GM12892 (cell line): Measurements from ENCODE around the gene PRLR.

Experiments
- POLR2A ChIP-seq: IDR thresholded peaks from 2 replicates; pipeline ENCODE4 v1.6.1; 2011; ENCODE audit warnings: low read depth, low read length, control low read depth
- POLR2AphosphoS5 ChIP-seq: IDR thresholded peaks from 2 replicates; pipeline ENCODE4 v1.6.1; 2011; ENCODE audit warnings: low read depth, low read length, control low read depth
- TAF1 ChIP-seq: IDR thresholded peaks from 2 replicates; pipeline ENCODE4 v1.6.1; 2011; ENCODE audit warnings: low read depth, mild to moderate bottlenecking, control low read depth, low read length, borderline replicate concordance

GRCh38 chr5:35233121-35233520 is 2.8 kb upstream of the PRLR start:
- no peak for TF ChIP-seq POLR2AphosphoS5
- no peak for TF ChIP-seq POLR2A
- TF ChIP-seq TAF1, result no peak
